ENCODE measurements around the gene BCAS3.
"Not testable (repeated sequence)": the region's sequence is repeated elsewhere in the genome, so short reads cannot be mapped to it uniquely, and the experiment has no call there.

Gene BCAS3

DNA sequence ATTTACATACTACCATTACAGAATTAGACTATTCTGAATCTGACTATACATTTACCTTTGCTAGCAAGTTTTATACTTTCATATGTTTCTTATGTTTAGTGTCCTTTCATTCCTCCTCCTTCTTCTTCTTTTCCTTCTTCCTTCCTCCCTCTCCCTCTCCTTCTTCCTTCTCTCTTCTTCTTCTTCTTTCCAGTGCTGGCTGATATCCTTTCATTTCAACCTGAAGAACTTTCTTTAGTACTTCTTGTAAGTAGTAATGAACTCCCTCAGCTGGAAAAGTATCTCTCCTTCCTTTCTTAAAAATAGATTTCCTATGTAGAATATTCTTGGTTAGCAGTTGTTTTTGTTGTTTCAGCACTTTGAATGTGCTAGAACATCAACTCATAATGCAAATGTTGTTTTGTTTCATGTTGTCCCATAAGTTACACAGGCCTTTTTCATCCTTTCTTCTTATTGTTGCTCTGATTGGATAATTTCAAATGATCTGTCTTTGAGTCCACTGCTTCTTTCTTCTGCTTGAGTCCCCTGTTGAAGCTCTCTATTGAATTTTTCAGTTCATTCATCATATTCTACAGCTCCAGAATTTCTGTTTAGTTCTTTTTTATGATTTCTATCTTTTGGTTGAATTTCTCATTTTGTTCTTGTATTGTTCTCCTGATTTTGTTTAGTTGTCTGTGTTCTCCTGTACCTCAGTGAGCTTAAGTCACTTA is 759.5 kb downstream of the BCAS3 start:
- Histone ChIP-seq H3K4me1 (ENCODE audit: control insufficient read depth, insufficient read depth, low read length) (no peaks in the 10 kb centered on the region), H3K36me3 (ENCODE audit: control insufficient read depth, insufficient read depth, low read length) (no peaks in the 10 kb centered on the region)

GRCh38 chr17:61440697-61441096 is 763.0 kb downstream of the BCAS3 start:
- Histone ChIP-seq H3K27me3 (ENCODE audit: control insufficient read depth, insufficient read depth, low read length, poor library complexity, severe bottlenecking) (no peaks in the 10 kb centered on the region), H3K27ac (ENCODE audit: insufficient read depth, low read depth, low read length, poor library complexity, severe bottlenecking) (no peak overlapping the region), H3K4me3 (ENCODE audit: insufficient read depth, low read depth, low read length) (no peak overlapping the region), H3K9me3 (ENCODE audit: control insufficient read depth, low read length) (no peaks in the 10 kb centered on the region), H3K4me1 (ENCODE audit: control insufficient read depth, insufficient read depth, low read length) (no peaks in the 10 kb centered on the region), H3K36me3 (ENCODE audit: control insufficient read depth, insufficient read depth, low read length) (no peaks in the 10 kb centered on the region)

More for the DNA sequence above, 759.5 kb downstream of the BCAS3 start:
- H3K27ac ChIP-seq (ENCODE audit: insufficient read depth, low read depth, low read length, poor library complexity, severe bottlenecking), result no peak overlapping the region
- no peaks in the 10 kb centered on the region for H3K27me3 ChIP-seq (ENCODE audit: control insufficient read depth, insufficient read depth, low read length, poor library complexity, severe bottlenecking)
- H3K4me3 ChIP-seq (ENCODE audit: insufficient read depth, low read depth, low read length), result no peak overlapping the region
- no peaks in the 10 kb centered on the region for H3K9me3 ChIP-seq (ENCODE audit: control insufficient read depth, low read length)

DNA sequence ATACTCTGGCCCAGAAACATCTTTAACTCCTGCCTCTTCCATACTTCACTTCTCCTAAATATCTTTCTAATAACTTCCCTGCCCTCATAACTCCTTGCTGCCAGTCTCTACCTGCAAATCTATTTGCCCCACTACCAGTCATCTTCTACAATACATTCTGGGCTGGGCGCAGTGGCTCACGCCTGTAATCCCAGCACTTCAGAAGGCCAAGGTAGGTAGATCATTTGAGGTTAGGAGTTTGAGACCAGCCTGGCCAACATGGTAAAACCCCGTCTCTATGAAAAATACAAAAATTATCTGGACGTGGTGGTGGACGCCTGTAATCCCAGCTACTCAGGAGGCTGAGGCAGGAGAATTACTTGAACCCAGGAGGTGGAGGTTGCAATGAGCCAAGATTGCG is 763.9 kb downstream of the BCAS3 start:
- not testable (repeated sequence) for H3K4me3 ChIP-seq (ENCODE audit: insufficient read depth, low read depth, low read length); H3K36me3 ChIP-seq (ENCODE audit: control insufficient read depth, insufficient read depth, low read length); H3K4me1 ChIP-seq (ENCODE audit: control insufficient read depth, insufficient read depth, low read length); H3K9me3 ChIP-seq (ENCODE audit: control insufficient read depth, low read length); H3K27me3 ChIP-seq (ENCODE audit: control insufficient read depth, insufficient read depth, low read length, poor library complexity, severe bottlenecking); H3K27ac ChIP-seq (ENCODE audit: insufficient read depth, low read depth, low read length, poor library complexity, severe bottlenecking)
- 89 to 96% methylated on average over 6 of the region's 6 CpGs for WGBS, 2 experiments

GRCh38 chr17:61442136-61442775 is 764.6 kb downstream of the BCAS3 start:
- 75 to 78% methylated on average over 4 of the region's 4 CpGs for WGBS, 2 experiments
- no peaks in the 10 kb centered on the region for H3K36me3 ChIP-seq (ENCODE audit: control insufficient read depth, insufficient read depth, low read length)
- H3K9me3 ChIP-seq (ENCODE audit: control insufficient read depth, low read length), result no peaks in the 10 kb centered on the region
- peaks cover 8% of the 10 kb centered on the region for H3K27me3 ChIP-seq (ENCODE audit: control insufficient read depth, insufficient read depth, low read length, poor library complexity, severe bottlenecking)
- no peaks in the 10 kb centered on the region for H3K4me1 ChIP-seq (ENCODE audit: control insufficient read depth, insufficient read depth, low read length)
- H3K27ac ChIP-seq (ENCODE audit: insufficient read depth, low read depth, low read length, poor library complexity, severe bottlenecking), result no peak overlapping the region
- no peak overlapping the region for H3K4me3 ChIP-seq (ENCODE audit: insufficient read depth, low read depth, low read length)
